ENCODE results near the gene FRY. TPM values are rescaled to one million over a fixed set of nuclear protein-coding genes. Genes with fewer than 3 reads are reported as not detected.
A peak's percentile ranks its signal among the peaks of the same experiment; 100 is the strongest.

FRY gene
- polyA plus RNA-seq, 4 donors = 44.1 to 57.3 (median 49.9) TPM

- DNase-seq (ENCODE audit: low read depth in 4 of 4, low spot score in 2 of 4) = no peak
Observed at GRCh38 chr13:32162395-32163005, 130.9 kb downstream of the FRY start.

GRCh38 chr13:32164622-32165268 lies 133.2 kb downstream of the FRY start:
- peak in 1 of 4 donors; percentile 24 for DNase-seq (ENCODE audit: low read depth in 4 of 4, low spot score in 2 of 4)

GRCh38 chr13:32165796-32166195 lies 134.2 kb downstream of the FRY start:
- DNase-seq (ENCODE audit: low read depth in 4 of 4, low spot score in 2 of 4) = no peak

- DNase-seq (ENCODE audit: low read depth in 4 of 4, low spot score in 2 of 4) = no peak
Observed at GRCh38 chr13:32168131-32168530, 136.6 kb downstream of the FRY start.

- no peak for DNase-seq (ENCODE audit: low read depth in 4 of 4, low spot score in 2 of 4)
Observed at GRCh38 chr13:32170841-32171240, 139.3 kb downstream of the FRY start.

- DNase-seq (ENCODE audit: low read depth in 4 of 4, low spot score in 2 of 4) = no peak
Observed at GRCh38 chr13:32173881-32174280, 142.3 kb downstream of the FRY start.

GRCh38 chr13:32174366-32174765 lies 142.8 kb downstream of the FRY start:
- no peak for DNase-seq (ENCODE audit: low read depth in 4 of 4, low spot score in 2 of 4)

- DNase-seq (ENCODE audit: low read depth in 4 of 4, low spot score in 2 of 4) = no peak
Observed at GRCh38 chr13:32175307-32175706, 143.7 kb downstream of the FRY start.

- DNase-seq (ENCODE audit: low read depth in 4 of 4, low spot score in 2 of 4) = no peak
Observed at GRCh38 chr13:32175943-32176342, 144.4 kb downstream of the FRY start.

- DNase-seq (ENCODE audit: low read depth in 4 of 4, low spot score in 2 of 4) = no peak
Observed at GRCh38 chr13:32176696-32177095, 145.1 kb downstream of the FRY start.

GRCh38 chr13:32178763-32179162 lies 147.2 kb downstream of the FRY start:
- no peak for DNase-seq (ENCODE audit: low read depth in 4 of 4, low spot score in 2 of 4)

- no peak for DNase-seq (ENCODE audit: low read depth in 4 of 4, low spot score in 2 of 4)
Observed at GRCh38 chr13:32179708-32180107, 148.1 kb downstream of the FRY start.

GRCh38 chr13:32187651-32188050 lies 156.1 kb downstream of the FRY start:
- DNase-seq (ENCODE audit: low read depth in 4 of 4, low spot score in 2 of 4) = no peak

GRCh38 chr13:32191452-32191998 lies 160.0 kb downstream of the FRY start:
- DNase-seq (ENCODE audit: low read depth in 4 of 4, low spot score in 2 of 4) = no peak

- DNase-seq (ENCODE audit: low read depth in 4 of 4, low spot score in 2 of 4) = no peak
Observed at GRCh38 chr13:32195713-32196112, 164.1 kb downstream of the FRY start.

- DNase-seq (ENCODE audit: low read depth in 4 of 4, low spot score in 2 of 4) = no peak
Observed at GRCh38 chr13:32199168-32199567, 167.6 kb downstream of the FRY start.

GRCh38 chr13:32200741-32201140 lies 169.2 kb downstream of the FRY start:
- no peak for DNase-seq (ENCODE audit: low read depth in 4 of 4, low spot score in 2 of 4)

GRCh38 chr13:32201809-32202208 lies 170.2 kb downstream of the FRY start:
- DNase-seq (ENCODE audit: low read depth in 4 of 4, low spot score in 2 of 4) = no peak

- DNase-seq (ENCODE audit: low read depth in 4 of 4, low spot score in 2 of 4) = no peak
Observed at GRCh38 chr13:32202268-32202667, 170.7 kb downstream of the FRY start.

- DNase-seq (ENCODE audit: low read depth in 4 of 4, low spot score in 2 of 4) = no peak
Observed at GRCh38 chr13:32203221-32203620, 171.6 kb downstream of the FRY start.

- DNase-seq (ENCODE audit: low read depth in 4 of 4, low spot score in 2 of 4) = no peak
Observed at GRCh38 chr13:32203736-32204135, 172.2 kb downstream of the FRY start.

- DNase-seq (ENCODE audit: low read depth in 4 of 4, low spot score in 2 of 4) = no peak
Observed at GRCh38 chr13:32205431-32206096, 174.0 kb downstream of the FRY start.

Data from left renal cortex interstitium (tissue), 4 donors.